ENCODE data around the gene PIGN. TPM values are rescaled to one million over a fixed set of nuclear protein-coding genes. Genes with fewer than 3 reads are reported as not detected.
"Not testable (repeated sequence)": the region's sequence is repeated elsewhere in the genome, so short reads cannot be mapped to it uniquely, and the experiment has no call there.

PIGN gene
- total RNA-seq, 1 experiment from 2014 or later, result 52.5 TPM

- no peak for DNase-seq
- TF ChIP-seq, protein P1, sequence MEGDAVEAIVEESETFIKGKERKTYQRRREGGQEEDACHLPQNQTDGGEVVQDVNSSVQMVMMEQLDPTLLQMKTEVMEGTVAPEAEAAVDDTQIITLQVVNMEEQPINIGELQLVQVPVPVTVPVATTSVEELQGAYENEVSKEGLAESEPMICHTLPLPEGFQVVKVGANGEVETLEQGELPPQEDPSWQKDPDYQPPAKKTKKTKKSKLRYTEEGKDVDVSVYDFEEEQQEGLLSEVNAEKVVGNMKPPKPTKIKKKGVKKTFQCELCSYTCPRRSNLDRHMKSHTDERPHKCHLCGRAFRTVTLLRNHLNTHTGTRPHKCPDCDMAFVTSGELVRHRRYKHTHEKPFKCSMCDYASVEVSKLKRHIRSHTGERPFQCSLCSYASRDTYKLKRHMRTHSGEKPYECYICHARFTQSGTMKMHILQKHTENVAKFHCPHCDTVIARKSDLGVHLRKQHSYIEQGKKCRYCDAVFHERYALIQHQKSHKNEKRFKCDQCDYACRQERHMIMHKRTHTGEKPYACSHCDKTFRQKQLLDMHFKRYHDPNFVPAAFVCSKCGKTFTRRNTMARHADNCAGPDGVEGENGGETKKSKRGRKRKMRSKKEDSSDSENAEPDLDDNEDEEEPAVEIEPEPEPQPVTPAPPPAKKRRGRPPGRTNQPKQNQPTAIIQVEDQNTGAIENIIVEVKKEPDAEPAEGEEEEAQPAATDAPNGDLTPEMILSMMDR (IDR thresholded peaks at IDR 0.05; ENCODE audit: unreplicated experiment), result no peak
- BruUV-seq (replicated peaks), result no TSS peak
- H3K27ac Mint-ChIP-seq (ENCODE audit: unreplicated experiment), result no peak overlapping the region
- CTCF ChIA-PET, result no interaction called here
- H3K9me3 Mint-ChIP-seq (ENCODE audit: low read depth, unreplicated experiment), result no peaks in the 10 kb centered on the region
- no peaks in the 10 kb centered on the region for H3K36me3 Mint-ChIP-seq (ENCODE audit: insufficient read depth, unreplicated experiment)
- H3K4me3 Mint-ChIP-seq (ENCODE audit: low read depth, unreplicated experiment), result no peak overlapping the region
- intact Hi-C loops (cut with micrococcal nuclease; ENCODE audit: unreplicated experiment), result no loop called here
- H3K4me1 Mint-ChIP-seq (ENCODE audit: low read depth, unreplicated experiment), result peaks cover 8% of the 10 kb centered on the region
- no peaks in the 10 kb centered on the region for H3K27me3 Mint-ChIP-seq (ENCODE audit: unreplicated experiment)
Observed at GRCh38 chr18:62175521-62175920, 11.3 kb downstream of the PIGN start.

- Mint-ChIP-seq H3K36me3 (ENCODE audit: insufficient read depth, unreplicated experiment) (no peaks in the 10 kb centered on the region), H3K4me1 (ENCODE audit: low read depth, unreplicated experiment) (peaks cover 8% of the 10 kb centered on the region), H3K9me3 (ENCODE audit: low read depth, unreplicated experiment) (no peaks in the 10 kb centered on the region), H3K4me3 (ENCODE audit: low read depth, unreplicated experiment) (no peak overlapping the region), H3K27me3 (ENCODE audit: unreplicated experiment) (no peaks in the 10 kb centered on the region), H3K27ac (ENCODE audit: unreplicated experiment) (no peak overlapping the region)
- TF ChIP-seq, protein P1 (IDR thresholded peaks at IDR 0.05; ENCODE audit: unreplicated experiment), result no peak
- intact Hi-C loops (cut with micrococcal nuclease; ENCODE audit: unreplicated experiment), result no loop called here
- DNase-seq, result no peak
- no TSS peak for BruUV-seq (replicated peaks)
- CTCF ChIA-PET, result no interaction called here
Observed at GRCh38 chr18:62172298-62172697, 14.6 kb downstream of the PIGN start.

GRCh38 chr18:62170857-62171256, 16.0 kb downstream of the PIGN start:
- peaks cover 16% of the 10 kb centered on the region for H3K4me1 Mint-ChIP-seq (ENCODE audit: low read depth, unreplicated experiment)
- BruUV-seq (replicated peaks), result no TSS peak
- H3K4me3 Mint-ChIP-seq (ENCODE audit: low read depth, unreplicated experiment), result no peak overlapping the region
- TF ChIP-seq, protein P1 (IDR thresholded peaks at IDR 0.05; ENCODE audit: unreplicated experiment), result no peak
- CTCF ChIA-PET, result no interaction called here
- intact Hi-C loops (cut with micrococcal nuclease; ENCODE audit: unreplicated experiment), result no loop called here
- H3K36me3 Mint-ChIP-seq (ENCODE audit: insufficient read depth, unreplicated experiment), result no peaks in the 10 kb centered on the region
- H3K27ac Mint-ChIP-seq (ENCODE audit: unreplicated experiment), result no peak overlapping the region
- H3K9me3 Mint-ChIP-seq (ENCODE audit: low read depth, unreplicated experiment), result peaks cover 3% of the 10 kb centered on the region
- H3K27me3 Mint-ChIP-seq (ENCODE audit: unreplicated experiment), result no peaks in the 10 kb centered on the region
- no peak for DNase-seq

DNA sequence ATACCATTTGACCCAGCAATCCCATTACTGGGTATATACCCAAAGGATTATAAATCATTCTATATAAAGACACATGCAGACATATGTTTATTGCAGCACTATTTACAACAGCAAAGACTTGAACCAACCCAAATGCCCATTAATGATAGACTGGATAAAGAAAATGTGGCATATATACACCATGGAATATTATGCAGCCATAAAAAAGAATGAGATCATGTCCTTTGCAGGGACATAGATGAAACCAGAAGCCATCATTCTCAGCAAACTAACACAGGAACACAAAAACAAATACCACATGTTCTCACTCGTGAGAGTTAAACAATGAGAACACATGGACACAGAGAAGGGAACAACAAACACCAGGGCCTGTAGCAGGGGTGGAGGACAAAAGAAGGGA, 20.3 kb downstream of the PIGN start:
- intact Hi-C loops (cut with micrococcal nuclease; ENCODE audit: unreplicated experiment); H3K36me3 Mint-ChIP-seq (ENCODE audit: insufficient read depth, unreplicated experiment); BruUV-seq (replicated peaks); H3K27ac Mint-ChIP-seq (ENCODE audit: unreplicated experiment); H3K27me3 Mint-ChIP-seq (ENCODE audit: unreplicated experiment); CTCF ChIA-PET; H3K4me3 Mint-ChIP-seq (ENCODE audit: low read depth, unreplicated experiment); DNase-seq: not testable (repeated sequence)
- peaks cover 11% of the 10 kb centered on the region for H3K4me1 Mint-ChIP-seq (ENCODE audit: low read depth, unreplicated experiment)
- peaks cover 12% of the 10 kb centered on the region for H3K9me3 Mint-ChIP-seq (ENCODE audit: low read depth, unreplicated experiment)

DNA sequence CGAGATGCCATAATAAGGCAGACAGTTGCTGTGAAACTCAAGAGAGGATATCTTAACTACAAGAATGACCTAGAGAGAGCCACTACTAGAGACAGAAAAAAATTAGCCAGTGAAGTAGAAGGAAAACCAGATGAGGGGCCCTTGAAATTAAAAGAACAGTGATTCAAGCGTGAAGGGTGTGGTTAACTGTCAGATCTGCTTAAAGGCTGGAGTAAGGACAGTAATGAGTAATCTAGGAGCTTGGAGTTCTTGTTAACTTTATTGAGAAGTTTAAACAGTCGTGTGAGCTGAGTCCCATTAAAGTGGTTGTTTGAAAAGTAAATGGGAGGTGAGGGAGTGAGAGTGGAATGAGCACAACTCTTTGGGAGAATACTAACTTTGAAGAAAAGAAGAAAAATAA, 21.3 kb downstream of the PIGN start:
- TF ChIP-seq, protein P1 (IDR thresholded peaks at IDR 0.05; ENCODE audit: unreplicated experiment), result no peak
- no peaks in the 10 kb centered on the region for H3K27me3 Mint-ChIP-seq (ENCODE audit: unreplicated experiment)
- intact Hi-C loops (cut with micrococcal nuclease; ENCODE audit: unreplicated experiment), result no loop called here
- no peaks in the 10 kb centered on the region for H3K36me3 Mint-ChIP-seq (ENCODE audit: insufficient read depth, unreplicated experiment)
- no peak overlapping the region for H3K4me3 Mint-ChIP-seq (ENCODE audit: low read depth, unreplicated experiment)
- no peak for DNase-seq
- no TSS peak for BruUV-seq (replicated peaks)
- H3K4me1 Mint-ChIP-seq (ENCODE audit: low read depth, unreplicated experiment), result peaks cover 11% of the 10 kb centered on the region
- CTCF ChIA-PET, result no interaction called here
- H3K27ac Mint-ChIP-seq (ENCODE audit: unreplicated experiment), result no peak overlapping the region
- peaks cover 12% of the 10 kb centered on the region for H3K9me3 Mint-ChIP-seq (ENCODE audit: low read depth, unreplicated experiment)
